NCI-H526 treated with DMSO at 0.1 percent for 48 hours (cell line): ENCODE results near the gene RALA.

Experiments
- DNase-seq: peaks from one replicate; lab custom pipeline; 2025; lab: John Stamatoyannopoulos, UW

The RALA gene

DNA sequence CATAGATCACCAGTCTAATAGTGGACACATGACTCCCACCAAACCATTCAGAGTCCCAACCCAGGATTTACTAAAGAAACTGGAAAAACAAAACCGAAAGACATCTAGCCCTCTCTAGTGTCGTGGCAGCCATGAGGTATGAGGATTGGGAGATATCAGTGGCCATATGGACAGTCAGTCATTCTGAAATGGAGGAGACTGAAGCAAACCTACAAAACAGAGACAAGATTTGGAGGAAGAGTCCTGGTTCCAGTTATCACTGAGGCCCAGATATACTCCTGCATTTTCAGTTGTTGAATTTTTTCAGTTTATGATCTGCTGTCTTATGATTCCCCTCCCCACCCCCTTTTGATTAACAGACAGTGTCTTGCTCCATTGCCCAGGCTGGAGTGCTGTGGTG, 9.1 kb upstream of the RALA start:
- DNase-seq, result no peak

DNA sequence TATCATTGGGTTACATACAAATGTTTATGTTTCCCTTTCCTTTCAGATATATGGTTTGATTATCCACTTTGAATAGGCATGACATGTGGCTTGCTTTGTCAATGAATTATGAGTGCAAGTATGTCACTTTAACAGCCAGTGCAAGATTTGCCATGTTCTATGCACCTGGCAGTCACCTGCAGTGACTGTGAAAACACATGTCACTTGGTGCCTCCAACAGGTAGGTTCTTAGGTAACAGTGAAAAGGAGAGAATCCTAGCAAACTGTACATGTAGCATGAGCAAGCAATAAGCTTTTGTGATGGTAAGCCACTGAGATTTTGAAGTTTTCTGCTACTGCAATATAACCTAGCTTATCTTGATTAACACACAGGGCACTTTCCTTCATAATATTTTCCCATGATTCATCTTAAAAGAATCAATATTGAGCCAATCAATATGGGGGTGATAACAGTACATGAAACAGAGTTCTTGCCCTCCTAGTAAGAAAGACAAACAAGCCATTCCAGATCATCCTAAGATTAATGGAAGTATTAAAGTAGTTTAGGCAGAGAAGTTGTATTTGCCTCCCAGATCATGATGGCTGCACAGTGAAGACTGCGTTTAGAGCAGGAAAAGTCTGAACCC, 7.9 kb upstream of the RALA start:
- no peak for DNase-seq

GRCh38 chr7:39616138-39616537, 7.2 kb upstream of the RALA start:
- no peak for DNase-seq

GRCh38 chr7:39617005-39617404, 6.4 kb upstream of the RALA start:
- no peak for DNase-seq

DNA sequence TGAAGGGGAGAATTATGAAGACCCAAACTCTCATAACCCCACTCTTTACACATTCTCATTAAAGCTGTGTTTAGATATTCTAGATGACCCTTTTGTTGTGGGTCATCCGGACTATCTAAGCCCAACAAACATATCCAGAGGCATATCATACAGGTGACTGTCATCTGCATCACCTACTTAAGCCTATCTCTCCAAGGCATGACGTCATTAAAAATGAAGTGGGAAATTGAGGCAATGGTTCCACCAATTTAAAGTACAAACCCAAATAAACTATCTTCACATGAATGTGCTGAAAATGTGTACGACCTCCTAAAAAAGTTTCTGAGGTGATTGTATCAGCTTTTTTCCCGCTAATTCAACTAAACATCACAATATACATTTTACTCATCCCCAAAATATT, 4.5 kb upstream of the RALA start:
- no peak for DNase-seq

DNA sequence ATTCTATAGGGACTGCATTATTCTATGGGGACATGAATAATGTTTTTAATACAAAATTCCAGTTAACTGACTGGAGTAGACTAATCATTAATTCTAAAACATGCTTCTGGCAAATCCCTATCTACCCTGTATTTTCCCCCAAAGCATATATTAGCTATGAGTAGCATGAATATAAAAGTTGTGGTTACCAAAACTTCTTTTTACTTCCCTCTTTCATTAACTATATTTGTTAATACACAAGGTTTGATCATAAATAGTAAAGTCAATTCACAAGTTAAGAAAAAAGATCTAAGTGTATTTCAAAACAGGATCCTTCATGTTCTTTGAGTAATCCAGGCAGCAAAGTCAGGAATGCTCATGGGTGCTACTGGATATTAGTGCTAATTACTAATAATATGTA, 2.9 kb upstream of the RALA start:
- DNase-seq, result no peak

DNA sequence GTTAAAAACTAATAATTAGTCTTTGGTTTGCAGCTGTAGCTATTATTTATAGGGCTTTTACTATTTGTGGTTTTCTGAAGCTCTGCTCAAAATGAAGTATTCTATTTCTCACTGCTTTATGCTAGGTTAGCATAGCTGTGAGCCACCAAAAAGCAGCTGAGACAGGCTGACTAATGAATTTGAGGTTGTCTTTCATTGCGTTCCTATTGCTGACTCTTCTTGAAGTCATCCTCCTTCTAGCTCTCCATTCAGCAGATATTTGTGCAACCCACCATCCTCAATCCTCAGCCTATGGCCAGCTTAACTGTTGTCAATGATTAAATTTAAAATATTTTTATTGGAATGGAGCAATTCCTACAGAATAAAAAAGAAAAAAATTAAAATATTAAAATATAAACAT, 2.1 kb upstream of the RALA start:
- no peak for DNase-seq

DNA sequence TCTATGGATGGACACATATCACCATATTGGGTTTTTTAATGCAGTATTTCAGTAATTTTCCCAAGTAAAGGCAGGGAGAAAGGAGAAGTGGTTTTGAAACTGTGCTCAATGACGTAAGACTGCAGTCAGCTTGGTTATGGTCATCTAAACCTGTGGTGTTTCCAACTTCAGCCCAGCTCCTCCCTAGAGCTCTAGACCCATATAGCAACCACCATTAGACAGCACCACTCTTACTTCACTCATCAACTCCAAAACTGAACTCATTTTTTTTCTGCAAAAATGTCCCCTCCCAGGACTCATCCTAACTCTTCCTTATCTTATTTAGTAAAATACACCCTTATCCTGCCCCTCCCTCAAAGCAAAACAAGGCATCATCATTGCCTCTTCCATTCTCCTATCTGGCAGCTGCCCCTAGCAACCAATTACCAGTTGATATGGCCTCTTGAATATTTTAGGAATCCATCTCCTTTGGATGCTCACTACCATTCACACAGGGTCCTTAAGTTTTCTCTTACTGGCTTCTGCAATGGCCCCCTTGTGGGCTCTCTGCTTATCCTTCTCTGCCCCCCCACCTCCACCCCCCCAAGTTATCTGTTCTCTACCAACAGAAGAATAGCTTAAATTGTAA, 1.5 kb upstream of the RALA start:
- DNase-seq, result no peak

DNA sequence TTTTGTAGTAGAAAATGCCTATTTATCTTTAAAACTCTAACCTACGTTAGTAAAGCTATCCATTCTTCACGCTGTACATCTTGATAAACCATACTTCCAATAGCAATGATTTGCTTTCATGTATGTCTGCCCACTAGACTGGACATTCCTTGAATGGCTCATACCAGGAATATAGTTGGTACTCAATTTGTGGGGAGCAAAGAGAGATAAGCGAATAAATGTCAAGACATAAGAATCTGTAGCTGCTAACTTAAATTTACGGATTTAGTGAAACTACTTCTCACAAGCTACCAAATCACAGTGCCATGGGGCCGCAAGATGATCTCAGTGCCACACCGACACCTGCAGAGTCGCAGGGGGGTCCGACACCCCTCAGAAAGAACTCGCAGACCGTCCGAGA, 763 bp upstream of the RALA start:
- DNase-seq, result no peak

GRCh38 chr7:39623732-39624441, 515 bp downstream of the RALA start:
- no peak for DNase-seq

GRCh38 chr7:39624442-39624807, 1.1 kb downstream of the RALA start:
- DNase-seq, result no peak

DNA sequence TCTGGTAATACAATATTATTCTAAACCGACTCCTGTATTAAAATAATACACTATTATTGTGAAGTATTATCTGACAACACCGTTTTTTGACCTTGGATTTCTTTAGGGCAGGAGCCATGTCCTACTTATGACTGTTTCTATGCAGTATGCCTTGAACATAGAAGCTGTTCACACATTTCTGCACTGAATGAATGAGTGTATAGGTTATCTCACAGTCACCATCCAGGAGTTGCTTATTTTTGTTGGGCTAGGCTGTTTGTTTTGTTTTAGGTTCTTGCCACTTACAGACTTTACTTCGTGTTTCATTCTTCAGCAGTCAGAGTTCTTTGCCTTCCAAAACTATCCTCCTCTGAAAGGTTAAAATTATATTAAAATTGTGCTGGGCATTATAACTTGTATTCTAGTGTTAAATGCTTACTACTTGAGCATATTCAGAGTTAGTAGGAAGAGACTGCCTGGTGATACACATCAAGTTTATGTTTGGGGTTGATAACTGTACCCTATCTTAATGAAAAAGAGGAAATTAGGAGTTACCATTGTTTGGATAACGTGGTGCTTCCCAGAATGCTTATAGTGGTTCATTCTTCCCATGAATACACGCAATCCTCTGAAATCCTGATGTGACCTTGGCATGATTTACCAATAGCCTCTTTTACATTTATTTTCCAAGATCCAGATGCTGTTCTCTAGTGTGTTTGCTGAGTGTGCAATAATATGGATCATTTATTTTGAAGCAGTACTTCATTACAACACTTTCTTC, 1.7 kb downstream of the RALA start:
- DNase-seq, result no peak

- DNase-seq, result no peak
Measured at GRCh38 chr7:39631736-39632308, 8.4 kb downstream of the RALA start.

DNA sequence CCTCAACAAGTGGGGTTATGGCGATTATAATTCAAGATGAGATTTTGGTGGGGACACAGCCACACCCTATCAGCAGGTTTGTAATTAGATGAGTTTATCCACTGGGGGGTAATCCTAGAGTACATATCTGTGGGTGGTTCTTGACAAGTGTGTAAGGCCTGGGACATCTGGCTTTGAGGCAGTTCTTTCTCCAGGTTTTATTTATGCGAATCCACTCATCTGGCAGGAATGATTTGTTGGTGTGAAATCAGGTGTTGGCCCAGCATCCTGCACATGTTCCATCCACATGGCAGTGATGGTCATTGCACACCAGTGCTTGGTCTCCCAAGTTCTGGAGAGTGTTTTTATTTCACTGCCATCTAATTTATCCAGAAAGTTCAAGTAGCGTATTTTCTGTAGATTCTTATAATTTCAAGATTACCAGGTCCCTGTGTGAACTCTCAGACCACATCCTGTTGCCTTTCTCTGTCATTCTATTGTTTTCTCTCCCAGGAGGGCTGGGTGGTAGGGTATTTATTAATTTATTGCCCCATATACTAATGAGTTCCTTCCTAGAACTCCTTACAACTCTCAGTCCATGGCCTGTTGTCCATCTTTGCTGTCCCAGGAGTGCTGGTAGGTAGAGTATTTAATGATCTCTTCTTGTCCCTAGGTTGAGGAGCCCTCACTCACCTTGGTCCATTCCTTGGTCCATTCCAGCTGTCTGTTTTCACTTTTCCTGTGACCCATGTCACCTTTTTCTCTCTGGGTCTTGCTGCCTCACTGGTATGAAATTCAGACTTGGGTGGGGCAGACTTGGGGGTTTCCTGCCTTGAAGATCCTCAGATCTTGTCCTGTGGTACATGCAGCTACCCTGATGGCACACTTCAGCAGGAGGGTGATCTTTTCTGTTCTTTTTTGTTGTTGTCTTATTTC, 10.4 kb downstream of the RALA start:
- DNase-seq, result no peak

DNA sequence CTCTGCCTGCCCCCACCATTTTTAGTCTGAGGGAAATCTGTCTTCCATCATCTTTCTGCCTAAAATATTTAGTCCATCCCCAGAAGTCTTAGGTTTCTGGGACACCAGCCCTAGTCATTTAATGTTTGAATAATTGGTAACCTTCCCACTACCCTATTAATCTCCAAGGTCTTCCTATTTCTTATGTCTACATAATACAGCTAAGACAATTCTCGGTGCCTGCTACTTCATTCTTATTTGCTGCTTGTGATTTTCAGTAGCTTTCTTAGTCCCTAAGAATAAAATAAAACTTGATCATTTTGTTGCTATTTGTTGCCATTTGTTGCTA, 11.1 kb downstream of the RALA start:
- no peak for DNase-seq

DNA sequence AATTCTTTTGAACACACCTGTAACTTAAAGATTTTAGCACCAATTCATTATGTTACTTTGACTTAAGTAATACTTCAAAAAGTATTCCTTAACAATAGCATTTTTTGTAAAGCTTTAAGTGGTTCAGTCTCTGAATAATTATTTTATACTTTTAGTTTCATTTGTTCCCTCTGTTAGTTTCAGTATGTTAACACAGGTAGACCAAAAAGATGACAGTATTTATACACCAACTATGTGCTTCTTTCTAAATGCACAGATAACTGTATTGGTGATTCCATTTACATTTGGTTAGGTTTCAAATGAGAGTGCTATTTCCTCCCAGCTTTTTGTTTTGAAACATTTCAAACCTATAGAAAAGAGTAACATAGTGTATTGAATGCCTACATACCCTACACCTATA, 14.0 kb downstream of the RALA start:
- DNase-seq, result no peak

DNA sequence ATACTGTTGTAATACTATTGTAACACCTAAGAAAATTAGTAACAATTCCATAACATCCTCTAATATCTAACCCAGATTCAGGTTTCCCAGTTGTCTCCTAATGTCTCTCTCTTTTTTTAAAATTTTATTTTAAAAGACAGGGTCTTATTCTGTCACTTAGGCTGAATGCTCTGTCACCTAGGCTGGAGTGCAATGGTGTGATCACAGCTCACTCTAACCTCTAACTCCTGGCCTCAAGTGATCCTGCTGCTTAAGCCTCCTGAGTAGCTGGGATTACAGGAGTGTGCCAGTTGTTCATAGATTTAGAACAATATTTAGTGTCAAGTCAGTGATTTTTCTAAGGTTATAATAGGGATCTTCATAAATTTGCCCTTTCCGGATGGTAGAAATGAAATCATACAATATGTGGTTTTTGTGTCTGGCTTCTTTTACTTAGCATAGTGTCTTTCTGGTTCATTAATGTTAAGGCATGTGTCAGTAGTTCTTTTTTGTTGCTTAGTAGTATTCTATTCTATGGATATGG, 14.7 kb downstream of the RALA start:
- DNase-seq, result no peak

DNA sequence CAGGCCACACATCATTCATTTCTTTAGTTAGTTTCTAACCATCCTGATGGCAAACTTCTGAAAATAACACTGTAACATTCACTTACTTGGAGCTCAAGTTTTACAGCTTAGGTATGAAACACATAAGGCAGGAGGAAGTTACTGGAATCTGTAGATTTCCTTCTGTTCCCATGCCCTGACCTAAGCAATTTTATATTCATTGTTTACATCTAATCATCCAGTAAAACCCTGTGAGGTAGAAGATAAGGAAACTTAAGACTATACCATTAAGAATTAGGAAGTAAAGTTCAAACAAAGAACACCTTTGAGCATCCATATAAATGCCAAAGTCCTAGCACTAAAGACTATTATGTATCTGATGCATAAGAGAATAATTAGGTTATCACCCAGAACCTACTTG, 19.5 kb downstream of the RALA start:
- DNase-seq, result no peak

DNA sequence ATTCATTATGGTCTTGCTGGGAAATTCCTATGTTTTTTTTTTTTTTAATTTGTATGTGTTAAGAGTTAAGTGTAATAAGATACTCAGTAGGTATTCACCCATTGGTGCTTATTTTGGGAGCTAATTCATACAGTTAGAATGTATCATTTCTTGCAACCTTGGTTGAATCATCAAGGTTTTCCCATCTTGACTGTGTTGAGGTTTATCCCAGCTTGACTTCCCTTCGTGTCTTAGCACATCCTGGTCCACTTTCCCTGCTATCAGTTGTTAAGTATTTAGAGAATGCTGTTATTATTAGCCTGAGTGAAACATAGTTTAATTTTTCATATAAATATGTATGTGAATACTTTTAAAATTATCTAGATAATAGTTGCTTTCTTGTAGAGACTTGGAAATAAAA, 20.8 kb downstream of the RALA start:
- no peak for DNase-seq

GRCh38 chr7:39645482-39646407, 22.4 kb downstream of the RALA start:
- no peak for DNase-seq
